Activated naive CD4-positive, alpha-beta T cell treated with anti-CD3 and anti-CD28 coated beads, Interleukin-2, amount 50 U/mL, for 72 hours (primary cell): Measurements from ENCODE around the gene ZNF48. TPM values are rescaled to one million over a fixed set of nuclear protein-coding genes. Genes with fewer than 3 reads are reported as not detected.
"Not testable (repeated sequence)": the region's sequence is repeated elsewhere in the genome, so short reads cannot be mapped to it uniquely, and the experiment has no call there.

Experiments
- ATAC-seq, 2 donors: fragments of 150-1000 bp; cut with Tn5 transposase; 2 replicates each; pipeline ENCODE4 v1.10.0; 2021; ENCODE audit warnings: mild to moderate bottlenecking in 2 of 2, moderate library complexity in 2 of 2
- DNase-seq, 2 donors: peaks; one replicate each; pipeline ENCODE4 v3.0.0; 2021 to 2022; ENCODE audit warnings: low spot score in 2 of 2
- H3K27ac Mint-ChIP-seq, 2 donors: one replicate each; pipeline ENCODE4 v1.8.0; 2022; ENCODE audit warnings: mild to moderate bottlenecking in 2 of 2, mixed read lengths in 2 of 2
- H3K36me3 Mint-ChIP-seq, 2 donors: one replicate each; pipeline ENCODE4 v1.8.0; 2022; ENCODE audit warnings: mixed read lengths in 2 of 2
- H3K9me3 Mint-ChIP-seq, 2 donors: one replicate each; pipeline ENCODE4 v1.8.0; 2022; ENCODE audit warnings: mixed read lengths in 2 of 2
- total RNA-seq, 2 donors: library from RNA; stranded (reverse); gene quantifications; one replicate each; pipeline ENCODE4 v1.2.3, GENCODE V29; 2022

The ZNF48 gene
- total RNA-seq, 2 donors from 2014 or later = 7.6 to 10.9 TPM

DNA sequence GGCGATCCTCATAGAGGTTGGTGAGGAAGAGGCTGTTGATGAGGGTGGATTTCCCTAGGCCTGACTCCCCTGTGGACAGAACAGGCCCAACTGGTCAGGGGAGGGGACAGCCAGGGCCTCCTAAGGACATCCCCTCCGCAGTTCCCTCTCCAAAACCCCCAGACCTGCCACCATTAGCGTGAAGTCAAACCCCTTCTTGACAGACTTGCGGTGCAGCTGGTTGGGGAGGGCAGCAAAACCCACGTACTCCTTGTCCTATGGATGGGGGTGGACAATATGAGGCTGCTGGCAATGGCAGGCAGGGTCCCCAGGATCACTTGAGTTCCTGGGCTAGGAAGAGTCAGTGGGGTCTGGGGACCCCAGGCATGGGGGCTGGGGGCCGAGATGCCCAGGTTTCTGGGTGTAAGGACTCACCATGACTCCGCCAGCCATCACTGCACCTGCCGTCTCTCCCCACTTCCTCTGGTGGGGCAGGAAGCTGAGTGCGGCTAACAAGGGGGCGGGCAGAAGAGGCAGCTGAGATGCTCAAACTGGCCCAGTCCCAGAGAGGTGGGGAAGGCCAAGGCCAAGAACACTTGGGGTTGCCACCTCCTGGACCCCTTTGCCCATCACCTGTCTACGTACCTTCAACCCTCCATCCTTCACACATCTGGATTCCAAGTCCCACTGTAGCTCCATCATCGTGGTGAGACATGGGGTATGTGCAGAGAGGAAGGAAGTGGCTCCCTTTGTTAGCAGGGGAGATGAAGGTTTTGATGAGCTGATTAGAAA lies 12.9 kb upstream of the ZNF48 start, which contains the start of gene SEPTIN1:
Gene SEPTIN1 (minus strand): TSS at position 451 of the 771 bp plus-strand sequence. CDS start 19 bp downstream, at position 432.
- DNase-seq (peak; percentile 71 to 81), ATAC-seq (peak; percentile 33 to 45)
- H3K27ac Mint-ChIP-seq = peak within 1 kb of the TSS; percentile 94 to 98
- H3K36me3 Mint-ChIP-seq = peaks cover 26 to 28% of the 10 kb centered on the region in 2 donors
- no peaks in the 10 kb centered on the region for H3K9me3 Mint-ChIP-seq

DNA sequence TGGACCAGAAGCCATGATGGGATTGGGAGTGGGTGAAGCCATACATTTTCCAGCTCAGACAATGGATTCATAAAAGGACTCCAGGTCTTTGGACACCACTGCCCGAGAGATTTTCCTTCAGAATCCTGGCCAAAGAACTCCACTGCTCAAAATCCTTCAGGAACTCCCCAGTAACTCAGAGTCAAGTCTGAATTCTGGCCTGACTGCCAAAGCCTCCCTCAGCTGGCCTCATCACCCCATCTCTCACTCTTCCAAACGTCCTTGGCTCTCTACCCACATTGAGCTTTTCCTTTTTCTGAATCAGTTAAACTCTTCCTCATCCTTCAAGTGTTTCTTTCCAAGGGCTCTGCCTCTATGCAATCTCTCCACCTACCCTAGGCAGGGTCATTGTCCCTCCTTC lies 11.7 kb upstream of the ZNF48 start:
- ATAC-seq (no peak), DNase-seq (no peak)
- H3K9me3 Mint-ChIP-seq = no peaks in the 10 kb centered on the region
- H3K36me3 Mint-ChIP-seq = peaks cover 20 to 26% of the 10 kb centered on the region in 2 donors
- peak overlapping the region; percentile 68 to 98 for H3K27ac Mint-ChIP-seq

DNA sequence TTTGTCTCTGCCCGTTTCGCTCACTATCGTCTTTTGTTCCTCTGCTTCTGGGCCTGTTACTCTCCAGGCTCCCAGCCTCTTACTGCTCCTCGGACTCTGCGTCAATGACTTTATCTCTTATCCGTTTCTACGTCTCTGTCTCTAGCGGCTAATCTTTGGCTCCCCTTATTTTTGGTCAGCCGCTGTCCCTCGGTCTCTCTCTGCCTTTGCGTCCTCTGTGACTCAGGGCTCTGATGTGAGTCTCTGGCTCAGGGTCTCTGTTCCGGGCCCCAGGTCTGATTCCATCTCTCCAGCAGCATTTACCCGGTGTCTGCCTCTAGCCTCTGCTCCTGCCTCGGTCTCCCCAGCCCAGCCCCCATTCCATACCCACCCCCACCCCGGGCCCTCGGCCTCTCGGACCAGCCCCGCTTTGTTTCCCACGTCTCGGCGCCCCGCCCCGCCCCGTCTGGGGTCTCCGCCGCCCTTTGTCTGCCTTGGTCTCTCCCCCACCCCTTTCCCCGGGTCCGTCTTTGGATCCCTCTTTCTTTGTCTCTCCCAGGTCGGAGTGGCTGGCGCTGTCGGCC lies 547 bp upstream of the ZNF48 start:
- H3K27ac Mint-ChIP-seq = peak overlapping the region; percentile 47 to 86
- peak in 1 of 2 donors; percentile 17 for ATAC-seq

DNA sequence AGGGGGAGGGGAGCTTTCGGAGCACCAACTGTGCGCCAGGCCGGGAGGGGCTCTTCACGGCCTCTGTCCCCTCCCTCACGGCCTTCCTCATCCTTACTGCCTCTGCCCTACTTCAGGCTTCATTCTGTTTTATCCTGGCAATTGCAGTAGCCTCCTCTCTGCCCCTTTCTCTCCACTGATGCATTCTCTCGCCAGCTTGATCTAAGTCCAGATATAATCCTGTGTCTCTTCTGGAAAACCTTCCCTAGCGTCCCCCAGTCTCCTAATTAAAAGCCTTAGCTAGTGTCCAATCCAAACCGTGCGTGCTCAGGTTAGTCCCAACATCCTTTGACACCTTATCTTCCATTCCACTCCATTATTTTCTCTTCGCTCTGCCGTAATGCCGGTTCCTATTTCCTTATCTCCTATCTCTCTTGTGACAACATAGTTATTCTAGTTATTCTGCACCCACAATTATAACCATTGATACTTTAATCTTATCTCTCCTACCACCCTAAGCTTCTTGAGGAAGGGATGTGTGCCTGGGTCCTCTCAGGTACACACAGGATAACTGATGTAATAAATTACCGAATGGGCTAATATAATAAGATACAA lies 869 bp downstream of the ZNF48 start:
- H3K27ac Mint-ChIP-seq = peak overlapping the region; percentile 86 to 88
- no peak for DNase-seq
- no peaks in the 10 kb centered on the region for H3K9me3 Mint-ChIP-seq
- H3K36me3 Mint-ChIP-seq = peaks cover 7 to 14% of the 10 kb centered on the region in 2 donors
- peak; percentile 10 to 24 for ATAC-seq

More for the DNA sequence above, 547 bp upstream of the ZNF48 start:
- DNase-seq = no peak
- H3K36me3 Mint-ChIP-seq = peaks cover 7 to 14% of the 10 kb centered on the region in 2 donors
- no peaks in the 10 kb centered on the region for H3K9me3 Mint-ChIP-seq

DNA sequence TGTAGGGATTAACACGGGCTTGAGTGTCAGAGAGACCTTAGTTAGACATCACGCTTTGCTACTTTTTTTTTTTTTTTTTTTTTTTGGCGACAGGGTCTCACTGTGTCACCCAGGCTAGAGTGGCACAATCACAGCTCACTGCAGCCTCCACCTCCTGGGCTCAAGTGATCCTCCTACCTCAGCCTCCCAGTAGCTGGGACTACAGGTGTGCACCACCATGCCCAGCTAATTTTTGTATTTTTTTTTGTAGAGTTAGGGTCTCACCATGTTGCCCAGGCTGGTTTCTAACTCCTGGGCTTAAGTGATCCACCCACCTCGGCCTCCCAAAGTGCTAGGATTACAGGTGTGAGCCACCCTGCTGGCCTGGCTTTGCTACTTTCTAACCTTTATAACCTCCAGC lies 1.4 kb downstream of the ZNF48 start:
- not testable (repeated sequence) for ATAC-seq, DNase-seq, H3K9me3 Mint-ChIP-seq
- Mint-ChIP-seq H3K27ac (peak overlapping the region in 1 of 2 donors; percentile 86), H3K36me3 (peaks cover 7 to 14% of the 10 kb centered on the region in 2 donors)

DNA sequence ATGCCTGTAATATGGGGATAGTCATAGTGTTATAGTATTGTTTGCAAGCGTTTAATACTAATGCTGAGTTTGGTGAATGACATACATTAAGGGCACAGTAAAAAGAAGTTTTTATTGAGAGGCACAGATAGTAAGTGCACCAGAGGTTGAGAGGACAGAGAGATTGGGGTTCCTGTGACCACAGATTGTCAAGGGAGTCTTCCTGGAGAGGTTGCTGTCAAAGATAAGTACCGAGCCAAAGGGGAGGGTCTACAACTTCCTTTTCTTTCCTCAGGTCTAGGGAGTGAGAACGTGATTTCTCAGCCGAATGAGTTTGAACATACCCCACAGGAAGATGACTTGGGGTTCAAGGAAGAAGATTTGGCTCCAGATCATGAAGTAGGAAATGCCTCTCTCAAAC lies 1.8 kb downstream of the ZNF48 start:
- DNase-seq = no peak
- Mint-ChIP-seq H3K27ac (peak overlapping the region; percentile 2 to 86), H3K36me3 (peaks cover 7 to 14% of the 10 kb centered on the region in 2 donors), H3K9me3 (no peaks in the 10 kb centered on the region)
- ATAC-seq = no peak

DNA sequence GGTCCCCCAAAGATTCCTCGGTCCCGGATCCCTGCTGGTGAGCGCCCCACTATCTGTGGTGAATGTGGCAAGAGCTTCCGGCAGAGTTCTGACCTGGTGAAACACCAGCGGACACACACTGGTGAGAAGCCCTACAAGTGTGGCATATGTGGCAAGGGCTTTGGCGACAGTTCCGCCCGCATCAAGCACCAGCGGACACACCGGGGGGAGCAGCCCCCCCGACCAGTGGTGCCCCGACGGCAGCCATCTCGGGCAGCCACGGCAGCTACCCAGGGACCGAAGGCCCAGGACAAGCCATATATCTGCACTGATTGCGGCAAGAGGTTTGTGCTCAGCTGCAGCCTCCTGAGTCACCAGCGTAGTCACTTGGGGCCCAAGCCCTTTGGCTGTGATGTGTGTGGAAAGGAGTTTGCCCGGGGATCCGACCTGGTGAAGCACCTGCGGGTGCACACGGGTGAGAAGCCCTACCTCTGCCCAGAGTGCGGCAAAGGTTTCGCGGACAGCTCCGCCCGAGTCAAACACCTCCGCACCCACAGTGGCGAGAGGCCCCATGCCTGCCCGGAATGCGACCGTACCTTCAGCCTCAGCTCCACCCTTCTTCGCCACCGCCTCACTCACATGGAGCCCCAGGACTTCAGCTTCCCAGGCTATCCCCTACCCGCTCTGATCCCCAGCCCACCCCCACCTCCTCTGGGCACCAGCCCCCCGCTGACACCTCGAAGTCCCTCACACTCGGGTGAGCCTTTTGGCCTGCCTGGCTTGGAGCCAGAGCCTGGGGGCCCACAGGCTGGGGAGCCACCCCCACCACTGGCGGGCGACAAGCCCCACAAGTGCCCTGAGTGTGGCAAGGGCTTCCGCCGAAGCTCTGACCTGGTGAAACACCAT lies 2.8 kb downstream of the ZNF48 start:
- no peak for ATAC-seq

DNA sequence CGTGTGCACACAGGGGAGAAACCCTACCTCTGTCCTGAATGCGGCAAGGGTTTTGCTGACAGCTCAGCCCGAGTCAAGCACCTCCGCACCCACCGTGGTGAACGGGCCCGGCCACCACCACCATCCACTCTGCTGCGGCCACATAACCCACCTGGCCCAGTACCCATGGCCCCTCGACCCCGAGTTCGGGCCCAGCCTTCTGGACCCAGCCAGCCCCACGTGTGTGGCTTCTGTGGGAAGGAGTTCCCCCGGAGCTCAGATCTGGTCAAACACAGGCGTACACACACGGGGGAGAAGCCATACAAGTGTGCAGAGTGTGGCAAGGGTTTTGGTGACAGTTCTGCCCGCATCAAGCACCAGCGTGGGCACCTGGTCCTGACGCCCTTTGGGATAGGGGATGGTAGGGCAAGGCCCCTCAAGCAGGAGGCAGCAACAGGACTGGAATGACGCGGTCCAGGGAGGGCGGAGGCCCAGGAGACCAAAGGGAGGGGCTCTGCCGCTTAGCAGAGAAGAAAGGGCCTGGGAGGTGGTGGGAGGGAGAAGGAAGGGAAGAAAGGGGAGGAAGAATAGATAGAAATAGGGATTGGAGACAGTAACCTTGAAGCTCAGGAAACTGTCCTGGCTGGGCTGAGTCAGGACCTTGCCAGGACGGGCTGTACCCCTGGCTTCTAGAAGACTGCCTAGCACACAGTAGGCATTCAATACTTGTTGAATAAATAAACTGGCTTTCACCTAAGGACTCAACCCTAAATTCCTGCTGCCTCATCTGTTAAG lies 3.6 kb downstream of the ZNF48 start:
- Mint-ChIP-seq H3K9me3 (no peaks in the 10 kb centered on the region), H3K36me3 (peaks cover 7 to 14% of the 10 kb centered on the region in 2 donors), H3K27ac (peak overlapping the region in 1 of 2 donors; percentile 79)
- DNase-seq = no peak
- ATAC-seq = no peak

More for the DNA sequence above, 2.8 kb downstream of the ZNF48 start:
- Mint-ChIP-seq H3K9me3 (no peaks in the 10 kb centered on the region), H3K36me3 (peaks cover 7 to 14% of the 10 kb centered on the region in 2 donors), H3K27ac (no peak overlapping the region)
- DNase-seq = no peak

DNA sequence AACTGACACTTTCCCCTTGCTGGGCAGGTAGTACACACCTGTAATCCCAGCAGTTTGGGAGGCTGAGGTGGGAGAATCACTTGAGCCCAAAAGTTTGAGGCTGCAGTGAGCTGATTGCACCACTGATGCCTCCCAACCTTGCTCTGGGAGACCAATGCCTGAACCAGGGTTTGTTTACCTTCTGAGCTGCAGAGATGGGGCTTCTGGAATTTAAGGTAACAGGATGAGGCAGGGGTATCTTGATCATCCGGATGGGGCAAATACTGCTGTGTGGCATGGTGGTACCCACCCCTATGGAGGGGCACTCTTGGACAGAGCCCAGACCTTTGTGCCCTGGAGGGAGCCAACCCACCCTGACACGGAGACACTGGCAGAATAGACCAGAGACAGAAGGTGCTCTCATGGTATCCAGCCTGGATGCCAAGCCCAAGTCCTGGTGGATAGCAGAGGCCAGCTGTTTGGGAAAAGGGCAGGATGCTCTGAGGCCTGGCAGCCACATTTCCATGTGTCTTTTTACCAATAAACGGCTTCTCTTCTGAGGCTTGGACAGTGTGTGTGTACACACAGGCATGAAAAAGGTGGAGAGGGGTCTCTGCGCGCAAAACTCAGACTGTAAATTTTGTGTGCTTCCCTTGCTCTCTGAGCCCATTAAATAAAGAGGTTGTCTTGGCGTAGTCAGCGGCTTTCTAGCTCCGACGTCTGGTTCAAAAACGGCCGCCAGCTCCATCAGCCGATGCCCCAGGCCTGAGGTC lies 4.4 kb downstream of the ZNF48 start:
- DNase-seq = no peak
- no peak for ATAC-seq
- Mint-ChIP-seq H3K36me3 (peaks cover 7 to 14% of the 10 kb centered on the region in 2 donors), H3K9me3 (no peaks in the 10 kb centered on the region), H3K27ac (peak overlapping the region; percentile 79 to 95)

DNA sequence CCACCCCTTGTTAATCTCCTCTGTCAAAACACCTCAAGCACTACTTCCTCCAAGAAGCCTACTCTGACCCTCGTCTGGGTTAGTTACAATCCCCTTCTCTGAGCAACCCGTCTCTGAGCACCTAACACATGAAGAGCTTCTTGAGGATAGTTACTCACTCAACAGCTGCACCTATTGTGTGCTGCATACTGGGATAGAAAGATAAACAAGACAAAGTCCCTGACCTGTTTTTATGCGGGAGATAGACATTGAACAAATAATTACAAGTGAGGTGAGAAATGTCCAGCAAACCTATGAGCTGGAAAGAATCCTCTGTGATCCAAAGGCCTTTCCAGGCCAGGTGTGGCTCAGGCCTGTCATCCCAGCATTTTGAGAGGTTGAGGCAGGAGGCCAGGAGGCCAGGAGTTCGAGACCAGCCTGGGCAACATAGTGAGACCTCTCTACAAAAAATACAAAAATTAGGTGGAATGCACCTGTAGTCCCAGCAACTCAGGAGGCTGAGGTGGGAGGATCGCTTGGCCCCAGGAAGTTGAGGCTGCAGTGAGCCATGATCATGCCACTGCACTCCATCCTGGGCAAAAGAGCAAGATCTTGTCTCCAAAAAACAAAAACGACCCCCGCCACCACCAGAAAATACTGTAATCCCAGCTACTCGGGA lies 6.7 kb downstream of the ZNF48 start:
- H3K9me3 Mint-ChIP-seq = no peaks in the 10 kb centered on the region
- DNase-seq (no peak), ATAC-seq (no peak)
- H3K27ac Mint-ChIP-seq = peak overlapping the region in 1 of 2 donors; percentile 79
- H3K36me3 Mint-ChIP-seq = peaks cover 4 to 5% of the 10 kb centered on the region in 2 donors

DNA sequence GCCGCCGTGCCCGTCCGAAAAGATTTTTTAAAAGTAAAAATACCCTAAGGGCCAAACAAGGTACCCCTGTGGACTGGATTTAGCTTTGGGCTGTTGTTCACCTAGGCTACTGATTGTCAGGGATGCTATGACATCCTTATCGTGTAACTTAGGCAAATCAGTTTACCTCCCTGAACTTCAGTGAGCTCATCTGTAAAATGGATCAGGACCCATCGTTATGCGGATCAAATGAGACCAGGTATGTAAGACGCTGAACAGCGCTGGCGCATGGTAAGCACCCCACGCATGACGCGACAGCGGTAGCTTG lies 11.5 kb downstream of the ZNF48 start:
- ATAC-seq (peak in 1 of 2 donors; percentile 18), DNase-seq (no peak)
- no peaks in the 10 kb centered on the region for H3K36me3 Mint-ChIP-seq
- H3K27ac Mint-ChIP-seq = peak overlapping the region; percentile 86 to 99
- H3K9me3 Mint-ChIP-seq = no peaks in the 10 kb centered on the region

DNA sequence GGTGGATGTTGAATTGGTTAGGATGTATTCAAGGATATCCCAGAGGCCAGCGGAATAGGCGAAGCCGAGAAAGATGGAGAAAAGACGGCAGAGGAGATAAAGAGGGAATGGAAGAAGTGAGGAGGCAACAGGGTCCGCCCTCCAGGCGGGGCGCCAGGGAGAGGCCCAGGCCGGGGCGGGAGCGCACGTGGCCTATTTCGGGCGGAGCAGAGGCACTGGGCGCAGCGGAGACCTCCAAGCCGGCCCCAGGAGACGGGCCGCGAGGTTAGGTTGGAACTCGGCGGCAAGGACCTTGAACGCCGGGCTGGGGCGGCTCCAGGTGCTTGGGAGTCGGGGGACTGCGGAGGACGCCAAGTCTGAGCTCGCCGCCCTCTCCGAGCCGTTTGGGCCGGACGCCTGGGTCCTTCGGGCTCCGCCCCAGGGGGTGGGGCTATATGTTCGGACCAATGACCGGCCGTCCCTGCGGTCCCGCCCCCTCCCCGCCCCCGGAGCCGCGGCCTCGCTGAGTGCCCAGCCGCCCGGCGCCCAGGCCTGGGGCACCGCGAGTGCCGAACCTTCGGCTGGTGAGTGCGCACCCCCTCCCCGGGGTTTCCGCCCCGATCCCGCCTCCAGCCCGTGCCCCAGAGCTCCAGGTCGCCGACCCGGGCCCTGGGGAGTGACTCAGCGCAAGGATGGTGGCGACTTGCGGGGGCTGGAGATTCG lies 12.0 kb downstream of the ZNF48 start, which contains the start of gene ZNF771:
Gene ZNF771 (plus strand): TSS at position 505 of the 702 bp plus-strand sequence. CDS start 448 bp downstream, outside the sequence.
- DNase-seq (peak; percentile 90 to 92), ATAC-seq (peak; percentile 89 to 91)
- Mint-ChIP-seq H3K9me3 (no peaks in the 10 kb centered on the region), H3K27ac (peak within 1 kb of the TSS; percentile 86 to 99), H3K36me3 (no peaks in the 10 kb centered on the region)

DNA sequence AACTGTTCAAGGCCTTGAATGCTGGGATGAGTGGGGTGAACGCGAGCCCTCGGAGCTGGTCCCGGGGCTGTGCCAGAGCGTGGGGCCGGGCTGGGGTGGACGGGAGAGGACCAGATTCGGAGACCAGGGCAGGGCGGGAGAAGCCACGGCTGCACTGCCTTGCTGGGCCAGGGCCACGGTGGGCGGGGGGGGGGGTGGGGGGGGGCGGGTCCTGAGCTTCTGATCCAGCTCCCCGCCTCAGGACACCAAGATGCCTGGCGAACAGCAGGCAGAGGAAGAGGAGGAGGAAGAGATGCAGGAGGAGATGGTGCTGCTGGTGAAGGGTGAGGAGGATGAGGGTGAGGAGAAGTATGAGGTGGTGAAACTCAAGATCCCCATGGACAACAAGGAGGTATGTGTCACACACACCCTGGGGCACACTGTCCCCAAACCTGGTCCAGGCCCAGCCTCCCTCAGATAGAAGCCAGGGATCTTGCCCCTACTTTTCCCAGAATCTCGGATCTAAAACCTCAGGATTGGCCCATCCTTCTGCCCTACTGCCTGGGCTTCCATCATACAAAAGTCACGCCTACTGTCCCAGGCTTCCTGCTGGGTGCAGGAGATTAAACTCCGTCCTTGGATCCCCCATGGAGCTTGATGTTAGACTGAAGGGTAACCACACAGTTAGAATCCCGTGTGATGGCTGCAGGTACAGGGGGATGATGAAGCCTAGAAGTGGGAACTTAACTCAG lies 12.7 kb downstream of the ZNF48 start:
- no peaks in the 10 kb centered on the region for H3K9me3 Mint-ChIP-seq
- peak overlapping the region; percentile 86 to 90 for H3K27ac Mint-ChIP-seq
- no peak for DNase-seq
- H3K36me3 Mint-ChIP-seq = no peaks in the 10 kb centered on the region
- no peak for ATAC-seq
